Adrenal gland (tissue), 12 donors: Measurements from ENCODE around the gene OR7E24. TPM values are rescaled to one million over a fixed set of nuclear protein-coding genes. Genes with fewer than 3 reads are reported as not detected.

Experiments used
- DNase-seq, 7 donors: peaks; one replicate each; pipeline ENCODE4 v3.0.0-alpha.2; 2019 to 2020
- H3K27ac ChIP-seq, 5 donors: fragments of 200-600 bp; sonication (generic) in 4 of 5; 1 replicate in 3 of 5; 2 replicates in 2 of 5; pipeline versions ENCODE4 v1.5.1 to v1.8.0; 2016 to 2020; ENCODE audit warnings: mild to moderate bottlenecking in 1 of 5
- H3K27me3 ChIP-seq: fragments of 200-600 bp; 2 replicates; pipeline ENCODE4 v1.8.0; 2021
- H3K36me3 ChIP-seq, 2 donors: fragments of 200-600 bp; replicated peaks in 1 of 2; 1 replicate in 1 of 2; 2 replicates in 1 of 2; pipeline versions ENCODE4 v1.5.1 to v1.8.0; 2018 to 2022
- H3K4me1 ChIP-seq, 2 donors: fragments of 200-600 bp; replicated peaks in 1 of 2; 1 replicate in 1 of 2; 2 replicates in 1 of 2; pipeline versions ENCODE4 v1.5.1 to v1.8.0; 2018 to 2021
- H3K4me3 ChIP-seq, 4 donors: fragments of 200-600 bp; sonication (generic) in 3 of 4; one replicate each; pipeline ENCODE4 v1.5.1; 2016 to 2018
- H3K9me3 ChIP-seq, 3 donors: fragments of 200-600 bp; sonication (generic) in 1 of 3; replicated peaks in 1 of 3; 1 replicate in 2 of 3; 2 replicates in 1 of 3; pipeline versions ENCODE4 v1.5.1 to v1.8.0; 2016 to 2021
- CTCF ChIP-seq, 6 experiments: fragments of 450-650 bp in 4 of 6; fragments of 200-600 bp in 2 of 6; sonication (generic) in 1 of 6; IDR thresholded peaks; 1 replicate in 5 of 6; 2 replicates in 1 of 6; pipeline versions ENCODE4 v1.5.1 to v1.8.0; 2016 to 2021; ENCODE audit warnings: antibody characterized with exemption in 6 of 6, mild to moderate bottlenecking in 2 of 6, moderate library complexity in 1 of 6
- POLR2A ChIP-seq, 2 donors: fragments of 450-650 bp; IDR thresholded peaks; one replicate each; pipeline ENCODE4 v1.6.1; 2017; ENCODE audit warnings: antibody characterized with exemption in 2 of 2, mild to moderate bottlenecking in 2 of 2, moderate library complexity in 1 of 2
- WGBS, 4 donors: extraction: QIAGEN DNeasy Blood & Tissue Kit in 2 of 4; methylation state at CpG; one replicate each; pipeline versions ENCODE4 v1.1.5 to v1.1.7; 2013 to 2017; 5-methylcytosine and 5-hydroxymethylcytosine counted together
- intact Hi-C, 2 donors: fragments of 100-400 bp; cut with DNase I; formaldehyde crosslinking; loops; one replicate each; pipeline versions ENCODE4 v1.14.1 to v1.15.0; 2022 to 2023
- polyA plus RNA-seq, 3 donors: library from polyadenylated mRNA; stranded (reverse); fragments of 200-250 nt in 2 of 3; fragments of 350-450 nt in 1 of 3; fragmentation: Illumina TruSeq in 1 of 3; extraction: RNeasy Lipid Tissue Mini Kit (QIAGEN cat#74804) in 1 of 3; gene quantifications; one replicate each; pipeline ENCODE4 v1.2.3, GENCODE V29; 2013 to 2014
- total RNA-seq, 9 donors: library from RNA; depleted of rRNA in 4 of 9; stranded (reverse); fragments of >200 nt in 4 of 9; fragments of 120-200 nt in 1 of 9; fragmentation: NEBNext Ultra II Directional in 1 of 9; extraction: Animal tissue kit (Norgen Biotek cat#: 25700) in 1 of 9; gene quantifications; one replicate each; pipeline versions ENCODE4 v1.1.0 to v1.2.4, GENCODE V29; 2013 to 2023
- donor health status: healthy with polysubstance abuse.
- donor health status: Bipolar disorder and iron deficiency.
- donor health status: DM: yes; HTN: yes; CAD: no.
- donor health status: DM: no; HTN: no; CAD: no.
- donor health status: DM: no; HTN: no; CAD: no.
- donor health status: DM: yes; HTN: yes; CAD: no.

Gene OR7E24
- total and polyA plus RNA-seq, 12 donors, result not detected

GRCh38 chr19:9289231-9289884 lies 38.6 kb downstream of the OR7E24 start:
- intact Hi-C loops, result no loop called here
- peaks cover 0 to 53% (median 17%) of the 10 kb centered on the region in 3 donors for H3K9me3 ChIP-seq

DNA sequence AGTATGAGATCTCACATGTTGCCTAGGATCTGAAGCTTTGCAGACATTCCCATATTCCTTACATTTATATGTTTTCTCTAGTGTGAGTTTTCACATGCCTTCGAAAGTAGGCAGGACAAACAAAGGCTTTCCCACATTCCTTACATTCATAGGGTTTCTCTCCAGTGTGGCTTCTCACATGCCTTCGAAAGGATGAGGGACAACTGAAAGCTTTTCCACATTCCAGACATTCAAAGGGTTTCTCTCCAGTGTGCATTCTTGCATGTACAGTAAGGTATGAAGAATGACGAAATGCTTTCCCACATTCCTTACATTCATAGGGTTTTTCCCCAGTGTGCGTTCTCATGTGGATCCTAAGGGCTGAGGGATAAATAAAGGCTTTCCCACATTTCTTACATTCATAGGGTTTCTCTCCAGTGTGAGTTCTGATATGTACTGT lies 44.7 kb downstream of the OR7E24 start:
- 97 to 100% (median 98%) methylated on average over 4 of the region's 4 CpGs for WGBS, 4 donors
- peaks cover 7 to 21% of the 10 kb centered on the region in 2 donors for H3K36me3 ChIP-seq
- H3K27ac ChIP-seq, result no peak overlapping the region
- DNase-seq, result no peak
- H3K4me3 ChIP-seq, result peak overlapping the region in 1 of 4 donors; percentile 17
- no peak for TF ChIP-seq POLR2A (IDR thresholded peaks at IDR 0.05)
- no peak for TF ChIP-seq CTCF (IDR thresholded peaks at IDR 0.05)
- intact Hi-C loops, result no loop called here
- peaks cover 2 to 94% (median 38%) of the 10 kb centered on the region in 3 donors for H3K9me3 ChIP-seq
- H3K27me3 ChIP-seq, result no peaks in the 10 kb centered on the region
- no peaks in the 10 kb centered on the region for H3K4me1 ChIP-seq

More at GRCh38 chr19:9289231-9289884, 38.6 kb downstream of the OR7E24 start:
- no peak for DNase-seq
- Histone ChIP-seq H3K36me3 (peaks cover 0 to 7% of the 10 kb centered on the region in 2 donors), H3K4me3 (no peak overlapping the region), H3K27me3 (no peaks in the 10 kb centered on the region), H3K4me1 (no peaks in the 10 kb centered on the region), H3K27ac (no peak overlapping the region)
- WGBS, 4 donors, result 93 to 98% (median 95%) methylated on average over 2 of the region's 2 CpGs
- TF ChIP-seq POLR2A (IDR thresholded peaks at IDR 0.05), result no peak
- TF ChIP-seq CTCF (IDR thresholded peaks at IDR 0.05), result no peak

GRCh38 chr19:9296336-9296735 lies 45.6 kb downstream of the OR7E24 start:
- 94 to 98% (median 97%) methylated on average over 2 of the region's 2 CpGs for whole genome bisulfite sequencing, 4 donors

More at GRCh38 chr19:9296336-9296735, 45.6 kb downstream of the OR7E24 start:
- Histone ChIP-seq H3K9me3 (peaks cover 2 to 89% (median 29%) of the 10 kb centered on the region in 3 donors), H3K4me3 (no peak overlapping the region), H3K27ac (no peak overlapping the region), H3K27me3 (no peaks in the 10 kb centered on the region), H3K36me3 (peaks cover 7 to 30% of the 10 kb centered on the region in 2 donors), H3K4me1 (no peaks in the 10 kb centered on the region)
- intact Hi-C loops, result no loop called here
- DNase-seq, result no peak
- TF ChIP-seq POLR2A (IDR thresholded peaks at IDR 0.05) (no peak), CTCF (IDR thresholded peaks at IDR 0.05) (no peak)

Other genes starting within 250 kb of the OR7E24 start
- gene MUC16, start 240.5 kb upstream of the OR7E24 start, total RNA-seq, result under 1 TPM in 1 of 9 donors, not detected in 8; 0.07 TPM
- gene MUC16, start 240.5 kb upstream of the OR7E24 start, polyA plus RNA-seq, result under 1 TPM in 1 of 3 donors, not detected in 2; 0.04 TPM
- gene OR1M1, start 163.9 kb upstream of the OR7E24 start, total RNA-seq, result not detected
- not detected for gene OR1M1, start 163.9 kb upstream of the OR7E24 start, polyA plus RNA-seq
- gene OR7G2, start 143.5 kb upstream of the OR7E24 start, total RNA-seq, result not detected
- not detected for gene OR7G2, start 143.5 kb upstream of the OR7E24 start, polyA plus RNA-seq
- gene OR7G1, start 135.2 kb upstream of the OR7E24 start, total RNA-seq, result not detected
- gene OR7G1, start 135.2 kb upstream of the OR7E24 start, polyA plus RNA-seq, result not detected
- not detected for gene OR7G3, start 124.0 kb upstream of the OR7E24 start, total RNA-seq
- gene OR7G3, start 124.0 kb upstream of the OR7E24 start, polyA plus RNA-seq, result not detected
- 10 to 100 TPM; 18.3 to 32.9 (median 28.0) TPM for gene ZNF317, start 110.5 kb upstream of the OR7E24 start, total RNA-seq
- gene ZNF317, start 110.5 kb upstream of the OR7E24 start, polyA plus RNA-seq, result 10 to 100 TPM; 27.3 to 69.7 (median 46.0) TPM
- gene OR7D2, start 72.0 kb upstream of the OR7E24 start, total RNA-seq, result under 1 TPM in 5 of 9 donors, not detected in 4; 0.06 to 0.14 (median 0.07) TPM
- gene OR7D2, start 72.0 kb upstream of the OR7E24 start, polyA plus RNA-seq, result under 1 TPM; 0.07 to 0.15 (median 0.08) TPM
- gene OR7D4, start 31.3 kb upstream of the OR7E24 start, total RNA-seq, result not detected
- not detected for gene OR7D4, start 31.3 kb upstream of the OR7E24 start, polyA plus RNA-seq
- 10 to 100 TPM in 1 of 9 donors, 1 to 10 TPM in 8; 2.4 to 10.4 (median 6.5) TPM for gene ZNF699, start 58.9 kb downstream of the OR7E24 start, total RNA-seq
- 1 to 10 TPM in 2 of 3 donors, under 1 TPM in 1; 0.97 to 4.4 (median 1.1) TPM for gene ZNF699, start 58.9 kb downstream of the OR7E24 start, polyA plus RNA-seq
- 10 to 100 TPM in 8 of 9 donors, 1 to 10 TPM in 1; 6.5 to 39.4 (median 21.2) TPM for gene ZNF559, start 73.2 kb downstream of the OR7E24 start, total RNA-seq
- 10 to 100 TPM; 18.4 to 69.4 (median 26.1) TPM for gene ZNF559, start 73.2 kb downstream of the OR7E24 start, polyA plus RNA-seq
- gene ZNF177, start 112.1 kb downstream of the OR7E24 start, total RNA-seq, result 10 to 100 TPM in 1 of 9 donors, 1 to 10 TPM in 8; 1.7 to 35.8 (median 3.4) TPM
- gene ZNF177, start 112.1 kb downstream of the OR7E24 start, polyA plus RNA-seq, result 1 to 10 TPM; 6.1 to 7.6 (median 7.1) TPM
- gene ZNF266, start 184.6 kb downstream of the OR7E24 start, total RNA-seq, result 10 to 100 TPM in 8 of 9 donors, 1 to 10 TPM in 1; 7.5 to 27.2 (median 19.1) TPM
- 10 to 100 TPM; 10.5 to 51.7 (median 48.1) TPM for gene ZNF266, start 184.6 kb downstream of the OR7E24 start, polyA plus RNA-seq
- gene ZNF560, start 247.7 kb downstream of the OR7E24 start, total RNA-seq, result under 1 TPM in 1 of 9 donors, not detected in 8; 0.06 TPM
- under 1 TPM in 1 of 3 donors, not detected in 2; 0.17 TPM for gene ZNF560, start 247.7 kb downstream of the OR7E24 start, polyA plus RNA-seq